Bladder microvascular endothelial cell (primary cell): ENCODE measurements around the gene DNMT1. TPM values are rescaled to one million over a fixed set of nuclear protein-coding genes. Genes with fewer than 3 reads are reported as not detected.

Source experiments
- total RNA-seq: library from RNA; depleted of rRNA; stranded (reverse); fragments of >200 nt; gene quantifications from 2 replicates; pipeline ENCODE4 v1.2.3, GENCODE V29; 2014

Gene DNMT1
- 36.4 and 63.2 TPM in 2 replicates for total RNA-seq

DNA sequence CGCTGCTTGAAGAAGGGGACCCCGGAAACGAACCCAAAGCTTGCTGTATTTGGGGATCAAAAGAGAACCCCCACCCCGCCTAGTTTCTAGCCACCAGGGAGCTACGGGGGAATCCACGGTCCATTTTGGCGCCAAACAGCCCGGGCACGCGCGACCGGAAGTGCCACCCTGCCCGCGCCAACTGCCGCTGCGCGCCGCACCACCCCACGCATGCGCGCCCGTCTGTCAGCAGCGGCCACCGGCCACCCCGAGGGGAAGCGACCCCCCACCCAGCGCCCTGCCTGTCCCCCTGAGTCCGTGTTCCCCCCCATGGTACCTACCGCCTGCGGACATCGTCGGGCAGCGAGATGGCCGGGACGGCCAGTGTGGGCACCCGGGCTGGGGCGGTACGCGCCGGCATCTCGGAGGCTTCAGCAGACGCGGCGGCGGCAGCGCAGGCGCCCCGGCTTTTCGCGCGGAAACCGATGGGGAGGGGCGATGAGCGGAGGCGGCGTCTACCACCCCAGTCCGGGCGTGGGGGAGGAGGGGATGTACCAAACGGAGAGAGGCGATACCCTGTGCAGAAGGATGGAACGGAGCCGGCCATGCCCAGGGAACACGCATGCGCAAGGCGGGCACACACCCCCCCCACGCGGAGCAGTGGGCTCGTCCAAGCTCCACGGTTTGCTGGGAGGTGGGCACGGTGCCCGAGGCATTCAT lies at the start of gene DNMT1:
Gene DNMT1 (minus strand): TSS at position 454 of the 699 bp plus-strand sequence. CDS start 54 bp downstream, at position 400.

GRCh38 chr19:10230861-10231611 lies 36.3 kb upstream of the DNMT1 start, which contains the start of gene S1PR2:
TSS of gene S1PR2 (minus strand) at chr19:10231331. CDS start at chr19:10224905, 6,426 bp downstream.

DNA sequence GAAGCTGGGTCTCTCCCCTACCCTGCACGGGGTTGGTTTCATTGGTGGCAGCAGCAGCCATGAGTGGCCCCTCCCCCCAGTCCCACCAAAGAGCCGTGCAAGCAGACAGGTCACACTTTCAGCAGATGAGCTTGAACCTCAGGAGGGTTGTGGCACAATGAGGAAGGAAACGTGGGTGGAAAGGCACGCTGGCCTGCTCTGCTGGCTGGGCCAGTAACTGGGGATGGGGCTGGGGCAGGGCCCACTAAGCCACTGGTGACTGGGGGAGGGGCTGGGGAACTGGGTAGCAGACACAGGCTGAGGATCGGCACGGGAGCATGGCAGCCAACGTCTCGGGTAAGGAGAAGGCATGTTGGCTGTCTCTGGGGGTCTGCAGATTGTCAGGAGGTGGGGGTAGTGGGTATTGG lies 83.3 kb downstream of the DNMT1 start, which contains the start of gene P2RY11:
Gene P2RY11 (plus strand): TSS at position 289 of the 407 bp plus-strand sequence. CDS start 29 bp downstream, at position 318.

GRCh38 chr19:10106100-10106936 lies 88.4 kb downstream of the DNMT1 start, which contains the start of gene PPAN:
TSS of gene PPAN (plus strand) at chr19:10106362. CDS start at chr19:10106395, 33 bp downstream.

DNA sequence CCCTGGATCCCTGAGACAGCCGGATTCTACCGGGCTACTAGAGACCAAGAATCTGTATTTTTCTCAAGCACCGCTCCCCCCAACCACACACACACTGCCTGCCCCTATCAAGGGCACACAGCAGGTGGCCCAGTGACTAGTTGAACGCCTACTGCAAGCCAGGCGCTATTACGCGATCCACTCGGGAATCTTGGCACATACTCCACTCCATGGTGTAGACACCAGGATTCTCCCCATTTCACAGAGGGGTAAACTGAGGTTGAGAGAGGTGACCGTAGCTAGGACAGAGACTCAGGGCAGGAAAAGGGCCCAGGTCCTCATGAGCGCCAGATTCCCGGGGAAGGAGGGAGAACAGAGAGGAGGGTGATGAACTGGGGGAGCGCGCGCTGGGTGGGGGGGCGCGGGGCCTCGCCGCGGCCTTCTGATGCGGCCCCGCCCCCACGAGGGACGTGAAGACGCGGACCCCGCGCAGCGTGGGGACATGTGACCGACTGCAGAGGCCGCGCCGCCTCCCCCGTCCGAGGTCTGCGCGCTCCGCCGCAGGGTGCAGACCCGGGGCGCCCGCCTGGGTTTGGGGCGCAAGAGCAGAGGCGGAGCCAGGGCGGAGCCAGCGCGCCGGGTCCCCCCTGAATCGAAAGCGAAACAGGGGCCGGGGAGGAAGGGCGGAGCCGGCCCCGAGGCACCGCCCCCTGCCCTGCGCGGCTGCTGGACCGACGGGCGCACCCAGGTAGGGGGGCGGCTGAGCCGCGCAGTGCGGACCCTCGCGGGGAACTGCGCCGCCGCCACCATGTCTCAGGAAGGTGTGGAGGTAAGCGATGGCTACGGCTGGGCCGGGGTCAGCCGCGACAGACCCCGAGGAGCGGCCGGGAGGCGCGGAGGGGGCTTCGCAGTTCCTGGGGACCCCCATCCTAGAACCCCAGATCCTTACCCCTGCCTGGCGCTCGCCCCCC lies 108.8 kb downstream of the DNMT1 start, which contains the start of gene SHFL:
Gene SHFL (plus strand): TSS at position 677 of the 950 bp plus-strand sequence. CDS start 111 bp downstream, at position 788.

Other genes starting within 250 kb of the DNMT1 start
- 0.19 and 1.8 TPM in 2 replicates for gene COL5A3, start 184.4 kb downstream of the DNMT1 start, total RNA-seq
- gene RDH8, start 181.5 kb downstream of the DNMT1 start, total RNA-seq = not detected in 2 replicates
- gene SHFL, start 108.6 kb downstream of the DNMT1 start, total RNA-seq = 24.3 and 29.4 TPM in 2 replicates
- gene ANGPTL6, start 92.3 kb downstream of the DNMT1 start, total RNA-seq = 0.25 TPM in 1 of 2 replicates, not detected in the other
- gene PPAN, start 88.6 kb downstream of the DNMT1 start, total RNA-seq = 21.0 and 28.9 TPM in 2 replicates
- gene P2RY11, start 83.3 kb downstream of the DNMT1 start, total RNA-seq = 1.1 and 4.3 TPM in 2 replicates
- 261 and 308 TPM in 2 replicates for gene EIF3G, start 75.1 kb downstream of the DNMT1 start, total RNA-seq
- 0.65 and 0.69 TPM in 2 replicates for gene S1PR2, start 36.4 kb upstream of the DNMT1 start, total RNA-seq
- gene MRPL4, start 57.3 kb upstream of the DNMT1 start, total RNA-seq = 20.1 TPM in 2 replicates
- 28.0 and 138 TPM in 2 replicates for gene ICAM1, start 76.2 kb upstream of the DNMT1 start, total RNA-seq
- gene ICAM4, start 92.0 kb upstream of the DNMT1 start, total RNA-seq = 1.1 and 1.3 TPM in 2 replicates
- gene ICAM5, start 95.0 kb upstream of the DNMT1 start, total RNA-seq = 0.16 and 0.25 TPM in 2 replicates
- 0.32 and 0.44 TPM in 2 replicates for gene ZGLP1, start 114.9 kb upstream of the DNMT1 start, total RNA-seq
- gene FDX2, start 121.1 kb upstream of the DNMT1 start, total RNA-seq = 13.6 and 21.1 TPM in 2 replicates
- 5.8 and 17.7 TPM in 2 replicates for gene RAVER1, start 138.6 kb upstream of the DNMT1 start, total RNA-seq
- 10.5 and 20.9 TPM in 2 replicates for gene ICAM3, start 144.7 kb upstream of the DNMT1 start, total RNA-seq
- 84.3 and 118 TPM in 2 replicates for gene TYK2, start 185.6 kb upstream of the DNMT1 start, total RNA-seq
- 313 and 340 TPM in 2 replicates for gene CDC37, start 208.6 kb upstream of the DNMT1 start, total RNA-seq
- 1.1 and 4.2 TPM in 2 replicates for gene PDE4A, start 225.6 kb upstream of the DNMT1 start, total RNA-seq